AG04449 (cell line): ENCODE results near the gene KCND2.

Experiments used
- CTCF ChIA-PET: fragments of 350-600 bp; formaldehyde crosslinking; extraction: SDS; loops from one replicate; lab custom pipeline; 2021; ENCODE audit warnings: antibody characterized with exemption; lab: Yijun Ruan, JAX
- POLR2A ChIA-PET: fragments of 400-600, 350-600 bp; formaldehyde crosslinking; extraction: SDS; loops from one replicate; lab custom pipeline; 2020; ENCODE audit warnings: antibody characterized with exemption, inconsistent platforms; lab: Yijun Ruan, JAX
- DNase-seq: peaks from one replicate; pipeline ENCODE4 v3.0.0-alpha.2; 2010; ENCODE audit warnings: low read depth, low spot score
- H3K4me3 ChIP-seq: 2 replicates; pipeline ENCODE4 v1.5.1; 2011; ENCODE audit warnings: low read depth, mild to moderate bottlenecking, control low read depth, low read length
- TF ChIP-seq, protein P1 (sequence below): IDR thresholded peaks from one replicate; pipeline ENCODE4 v1.5.1; 2011; ENCODE audit warnings: mild to moderate bottlenecking, moderate library complexity, low read length, control low read depth, inconsistent platforms; ENCODE audit not compliant: insufficient read depth; ENCODE audit errors: missing control alignments

Gene KCND2

GRCh38 chr7:120733143-120733542 is 460.2 kb downstream of the KCND2 start:
- POLR2A ChIA-PET: no interaction called here
- no peak overlapping the region for H3K4me3 ChIP-seq
- CTCF ChIA-PET: interaction anchor here (1.8 kb wide), 1 partner anchor 59 kb away, joined by 5 read pairs; no protein-coding TSS in a partner anchor
- peak; percentile 10 for DNase-seq
- TF ChIP-seq, protein P1, sequence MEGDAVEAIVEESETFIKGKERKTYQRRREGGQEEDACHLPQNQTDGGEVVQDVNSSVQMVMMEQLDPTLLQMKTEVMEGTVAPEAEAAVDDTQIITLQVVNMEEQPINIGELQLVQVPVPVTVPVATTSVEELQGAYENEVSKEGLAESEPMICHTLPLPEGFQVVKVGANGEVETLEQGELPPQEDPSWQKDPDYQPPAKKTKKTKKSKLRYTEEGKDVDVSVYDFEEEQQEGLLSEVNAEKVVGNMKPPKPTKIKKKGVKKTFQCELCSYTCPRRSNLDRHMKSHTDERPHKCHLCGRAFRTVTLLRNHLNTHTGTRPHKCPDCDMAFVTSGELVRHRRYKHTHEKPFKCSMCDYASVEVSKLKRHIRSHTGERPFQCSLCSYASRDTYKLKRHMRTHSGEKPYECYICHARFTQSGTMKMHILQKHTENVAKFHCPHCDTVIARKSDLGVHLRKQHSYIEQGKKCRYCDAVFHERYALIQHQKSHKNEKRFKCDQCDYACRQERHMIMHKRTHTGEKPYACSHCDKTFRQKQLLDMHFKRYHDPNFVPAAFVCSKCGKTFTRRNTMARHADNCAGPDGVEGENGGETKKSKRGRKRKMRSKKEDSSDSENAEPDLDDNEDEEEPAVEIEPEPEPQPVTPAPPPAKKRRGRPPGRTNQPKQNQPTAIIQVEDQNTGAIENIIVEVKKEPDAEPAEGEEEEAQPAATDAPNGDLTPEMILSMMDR: no peak

DNA sequence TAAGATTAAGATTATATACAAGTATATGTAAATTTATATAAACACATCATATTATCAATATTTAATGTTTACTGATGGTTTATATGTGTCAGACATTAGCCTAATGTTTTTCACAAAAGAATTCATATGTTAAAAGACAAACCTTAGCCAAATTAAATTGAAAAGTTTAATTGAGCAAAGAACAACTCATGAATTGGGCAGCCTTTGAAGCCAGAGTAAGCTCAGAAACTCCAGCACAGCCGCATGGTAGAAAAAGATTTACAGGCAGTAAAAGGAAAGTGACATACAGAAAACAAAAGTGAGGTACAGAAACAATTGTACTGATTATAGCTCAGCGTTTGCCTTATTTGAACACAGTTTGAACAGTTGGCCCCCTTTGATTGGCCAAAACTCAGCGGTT is 460.9 kb downstream of the KCND2 start:
- CTCF ChIA-PET: no interaction called here
- POLR2A ChIA-PET: no interaction called here
- TF ChIP-seq, protein P1: no peak
- no peak overlapping the region for H3K4me3 ChIP-seq
- DNase-seq: no peak

DNA sequence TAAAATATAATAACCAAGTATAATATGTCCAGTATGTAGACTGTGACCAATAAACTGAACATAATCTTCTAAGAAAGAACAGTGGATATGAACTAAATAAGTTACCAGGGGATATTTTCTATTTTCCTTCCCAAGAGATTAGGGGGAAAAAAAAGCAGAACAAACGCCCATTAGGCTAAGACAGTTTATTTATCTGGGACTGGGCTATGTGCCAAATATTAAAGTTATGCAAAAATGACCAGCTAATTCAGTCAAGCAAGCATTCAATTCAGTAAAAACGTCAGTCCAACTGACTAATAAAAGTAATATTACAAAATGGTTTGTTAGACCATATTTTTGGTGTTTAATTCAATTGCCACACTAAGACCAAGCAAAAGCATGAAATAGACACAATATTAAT is 462.8 kb downstream of the KCND2 start:
- TF ChIP-seq, protein P1: no peak
- CTCF ChIA-PET: no interaction called here

DNA sequence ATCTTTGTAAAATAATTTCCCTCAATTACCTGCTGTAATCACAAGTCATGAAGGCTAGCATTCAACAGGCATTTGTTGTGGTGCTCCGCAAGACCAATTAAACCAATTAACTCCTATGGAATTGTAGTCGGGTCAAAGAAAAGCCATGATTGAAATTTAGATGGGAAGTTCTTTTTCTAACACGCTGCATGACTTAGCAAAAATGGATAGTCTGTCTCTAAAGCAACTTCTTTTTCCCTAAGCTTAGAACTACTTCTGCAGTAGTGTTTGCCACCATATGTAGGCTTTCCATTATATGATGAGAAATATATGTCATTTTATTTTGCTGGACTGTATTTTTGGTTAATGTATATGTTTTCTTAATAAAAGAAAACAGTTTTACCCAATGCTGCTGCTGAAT is 465.8 kb downstream of the KCND2 start:
- DNase-seq: no peak
- POLR2A ChIA-PET: no interaction called here
- no peak overlapping the region for H3K4me3 ChIP-seq
- TF ChIP-seq, protein P1: no peak
- CTCF ChIA-PET: no interaction called here

More for the DNA sequence above, 462.8 kb downstream of the KCND2 start:
- POLR2A ChIA-PET: no interaction called here
- DNase-seq: no peak
- H3K4me3 ChIP-seq: no peak overlapping the region

- POLR2A ChIA-PET: no interaction called here
- TF ChIP-seq, protein P1: no peak
- CTCF ChIA-PET: no interaction called here
- DNase-seq: no peak
- H3K4me3 ChIP-seq: no peak overlapping the region
Measured at GRCh38 chr7:120740348-120740747, 467.4 kb downstream of the KCND2 start.

GRCh38 chr7:120741371-120742042 is 468.5 kb downstream of the KCND2 start:
- DNase-seq: no peak
- TF ChIP-seq, protein P1: no peak
- no peak overlapping the region for H3K4me3 ChIP-seq
- POLR2A ChIA-PET: no interaction called here
- CTCF ChIA-PET: interaction anchor here (1.0 kb wide), 1 partner anchor 17 kb away, joined by 3 read pairs; no protein-coding TSS in a partner anchor
